Esophagus muscularis mucosa (tissue), 4 donors: Measurements from ENCODE around the gene PTPN4.

Source experiments
- EP300 ChIP-seq: sonication (generic); formaldehyde crosslinking; IDR thresholded peaks from one replicate; pipeline ENCODE4 v1.6.1; 2017; ENCODE audit warnings: antibody characterized with exemption
- POLR2A ChIP-seq: fragments of 450-650 bp; IDR thresholded peaks from one replicate; pipeline ENCODE4 v1.6.1; 2017; ENCODE audit warnings: antibody characterized with exemption, moderate library complexity, mild to moderate bottlenecking, low read depth
- POLR2AphosphoS5 ChIP-seq, 2 donors: sonication (generic); formaldehyde crosslinking; IDR thresholded peaks; one replicate each; pipeline ENCODE4 v1.6.1; 2017; ENCODE audit warnings: antibody characterized with exemption in 2 of 2
- TF ChIP-seq, protein P1 (sequence below), 3 experiments: fragments of 200-600 bp in 2 of 3; fragments of 450-650 bp in 1 of 3; sonication (generic) in 2 of 3; IDR thresholded peaks; one replicate each; pipeline ENCODE4 v1.5.1; 2017 to 2019; ENCODE audit warnings: antibody characterized with exemption in 3 of 3, mild to moderate bottlenecking in 2 of 3, moderate library complexity in 1 of 3

GRCh38 chr2:119932809-119933208 lies 173.1 kb downstream of the PTPN4 start:
- no peak for TF ChIP-seq EP300
- TF ChIP-seq POLR2A: no peak
- TF ChIP-seq, protein P1, sequence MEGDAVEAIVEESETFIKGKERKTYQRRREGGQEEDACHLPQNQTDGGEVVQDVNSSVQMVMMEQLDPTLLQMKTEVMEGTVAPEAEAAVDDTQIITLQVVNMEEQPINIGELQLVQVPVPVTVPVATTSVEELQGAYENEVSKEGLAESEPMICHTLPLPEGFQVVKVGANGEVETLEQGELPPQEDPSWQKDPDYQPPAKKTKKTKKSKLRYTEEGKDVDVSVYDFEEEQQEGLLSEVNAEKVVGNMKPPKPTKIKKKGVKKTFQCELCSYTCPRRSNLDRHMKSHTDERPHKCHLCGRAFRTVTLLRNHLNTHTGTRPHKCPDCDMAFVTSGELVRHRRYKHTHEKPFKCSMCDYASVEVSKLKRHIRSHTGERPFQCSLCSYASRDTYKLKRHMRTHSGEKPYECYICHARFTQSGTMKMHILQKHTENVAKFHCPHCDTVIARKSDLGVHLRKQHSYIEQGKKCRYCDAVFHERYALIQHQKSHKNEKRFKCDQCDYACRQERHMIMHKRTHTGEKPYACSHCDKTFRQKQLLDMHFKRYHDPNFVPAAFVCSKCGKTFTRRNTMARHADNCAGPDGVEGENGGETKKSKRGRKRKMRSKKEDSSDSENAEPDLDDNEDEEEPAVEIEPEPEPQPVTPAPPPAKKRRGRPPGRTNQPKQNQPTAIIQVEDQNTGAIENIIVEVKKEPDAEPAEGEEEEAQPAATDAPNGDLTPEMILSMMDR (IDR thresholded peaks at IDR 0.05): no peak
- TF ChIP-seq POLR2AphosphoS5 (IDR thresholded peaks at IDR 0.05): no peak
